Choroid plexus epithelial cell (primary cell): Measurements from ENCODE around the gene PNLIPRP1.

Source experiments
- DNase-seq: peaks from one replicate; pipeline ENCODE4 v3.0.0-alpha.2; 2010; ENCODE audit warnings: low read depth
- H3K4me3 ChIP-seq: 2 replicates; pipeline ENCODE4 v1.5.1; 2011; ENCODE audit warnings: low read depth, mild to moderate bottlenecking, control low read depth, low read length, moderate library complexity
- CTCF ChIP-seq: conservative IDR thresholded peaks from 2 replicates; pipeline ENCODE4 v1.5.1; 2011; ENCODE audit warnings: low read depth, mild to moderate bottlenecking, control low read depth, inconsistent platforms, low read length, moderate library complexity

Gene PNLIPRP1

GRCh38 chr10:116654816-116655215 lies 64.1 kb downstream of the PNLIPRP1 start:
- no peak for DNase-seq
- no peak overlapping the region for H3K4me3 ChIP-seq
- TF ChIP-seq CTCF, result peak; percentile 27

GRCh38 chr10:116655568-116655967 lies 64.8 kb downstream of the PNLIPRP1 start:
- no peak for DNase-seq
- H3K4me3 ChIP-seq, result no peak overlapping the region
- no peak for TF ChIP-seq CTCF

GRCh38 chr10:116656044-116656443 lies 65.3 kb downstream of the PNLIPRP1 start:
- DNase-seq, result no peak
- H3K4me3 ChIP-seq, result no peak overlapping the region
- no peak for TF ChIP-seq CTCF

GRCh38 chr10:116657863-116658551 lies 67.2 kb downstream of the PNLIPRP1 start:
- no peak for DNase-seq
- TF ChIP-seq CTCF, result no peak
- H3K4me3 ChIP-seq, result no peak overlapping the region
